Measurements from ENCODE around the gene TXNL4A. TPM values are rescaled to one million over a fixed set of nuclear protein-coding genes. Genes with fewer than 3 reads are reported as not detected.

The TXNL4A gene
- polyA plus RNA-seq, 1 of the 3 experiments (the other 2 are of a cell fraction): 158 TPM

DNA sequence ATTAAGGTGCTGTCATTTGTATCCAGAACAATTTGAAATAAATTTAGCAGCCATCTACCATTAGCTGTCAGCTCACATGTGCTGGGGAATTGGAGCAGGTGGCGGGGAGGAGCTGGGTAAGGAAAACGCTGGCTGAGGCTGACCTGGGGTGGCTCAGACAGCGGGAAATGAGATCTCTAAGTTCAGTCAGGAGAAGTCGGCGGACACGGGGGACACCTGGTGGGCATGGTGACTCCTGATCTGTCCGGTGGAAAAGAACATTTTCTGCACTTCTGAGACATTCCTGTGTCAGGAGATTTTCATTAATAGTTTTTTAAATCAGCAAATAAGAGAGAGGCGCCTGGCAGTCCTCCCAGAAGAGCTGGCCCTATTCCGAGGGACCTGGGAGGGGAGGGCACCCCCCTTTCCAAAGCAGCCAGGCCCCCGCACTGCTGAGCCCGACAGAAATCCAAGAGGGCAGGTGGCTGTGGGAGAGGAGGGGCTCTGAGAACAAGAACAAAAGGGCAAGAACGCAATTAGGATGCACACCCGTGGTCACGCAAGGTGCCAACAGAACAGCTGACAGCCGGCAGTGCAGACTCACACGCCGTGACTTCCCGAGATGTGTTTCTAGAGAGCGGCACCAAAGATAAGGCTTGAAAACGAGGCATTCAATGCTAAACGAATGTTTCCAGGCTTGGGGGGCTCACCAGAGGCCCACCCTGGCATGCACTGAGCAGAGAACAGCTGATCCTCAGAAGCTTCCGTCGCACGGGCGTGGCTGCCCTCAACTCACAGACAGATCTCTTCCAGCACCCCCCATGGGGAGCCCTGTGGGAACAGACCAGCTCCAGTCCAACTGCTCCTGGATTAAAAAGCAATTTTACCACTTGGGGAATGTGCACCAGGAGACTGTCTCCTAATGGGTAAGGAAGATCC, 63.3 kb downstream of the TXNL4A start:
- H3K9me2 ChIP-seq: no peaks in the 10 kb centered on the region
- no peak overlapping the region for H2AFZ ChIP-seq (ENCODE audit: low read depth)
- WGBS (ENCODE audit: low lambda C conversion rate): 87% methylated on average over 21 of the region's 25 CpGs
- no peaks in the 10 kb centered on the region for H3K4me1 ChIP-seq (ENCODE audit: control insufficient read depth in 1 of 2, insufficient read depth in 2 of 2, low read depth in 1 of 2, low read length in 1 of 2)
- peaks cover 20% of the 10 kb centered on the region; the same call in 1 of the 2 replicates for H3K79me2 ChIP-seq (ENCODE audit: insufficient read depth)
- no peak overlapping the region for H3K4me3 ChIP-seq (ENCODE audit: low read depth in 2 of 2, low read length in 1 of 2)
- peaks cover 11% of the 10 kb centered on the region for H3K9me3 ChIP-seq
- peaks cover 3 to 15% of the 10 kb centered on the region in 2 experiments for H3K36me3 ChIP-seq (replicated peaks in 1 of 2; ENCODE audit: control insufficient read depth in 1 of 2, insufficient read depth in 2 of 2, low read length in 1 of 2)
- H3F3A ChIP-seq (replicated peaks; ENCODE audit: insufficient read depth): peaks cover 5% of the 10 kb centered on the region
- H3K27ac ChIP-seq (ENCODE audit: low read depth in 2 of 2, low read length in 1 of 2): no peak overlapping the region
- H4K20me1 ChIP-seq (ENCODE audit: insufficient read depth): no peaks in the 10 kb centered on the region
- DNase-seq: no peak
- POLR2A ChIA-PET: no interaction called here
- TF ChIP-seq, protein P1, sequence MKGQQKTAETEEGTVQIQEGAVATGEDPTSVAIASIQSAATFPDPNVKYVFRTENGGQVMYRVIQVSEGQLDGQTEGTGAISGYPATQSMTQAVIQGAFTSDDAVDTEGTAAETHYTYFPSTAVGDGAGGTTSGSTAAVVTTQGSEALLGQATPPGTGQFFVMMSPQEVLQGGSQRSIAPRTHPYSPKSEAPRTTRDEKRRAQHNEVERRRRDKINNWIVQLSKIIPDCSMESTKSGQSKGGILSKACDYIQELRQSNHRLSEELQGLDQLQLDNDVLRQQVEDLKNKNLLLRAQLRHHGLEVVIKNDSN (IDR thresholded peaks at IDR 0.05; ENCODE audit: borderline replicate concordance, low read depth): no peak
- TF ChIP-seq, protein P2, sequence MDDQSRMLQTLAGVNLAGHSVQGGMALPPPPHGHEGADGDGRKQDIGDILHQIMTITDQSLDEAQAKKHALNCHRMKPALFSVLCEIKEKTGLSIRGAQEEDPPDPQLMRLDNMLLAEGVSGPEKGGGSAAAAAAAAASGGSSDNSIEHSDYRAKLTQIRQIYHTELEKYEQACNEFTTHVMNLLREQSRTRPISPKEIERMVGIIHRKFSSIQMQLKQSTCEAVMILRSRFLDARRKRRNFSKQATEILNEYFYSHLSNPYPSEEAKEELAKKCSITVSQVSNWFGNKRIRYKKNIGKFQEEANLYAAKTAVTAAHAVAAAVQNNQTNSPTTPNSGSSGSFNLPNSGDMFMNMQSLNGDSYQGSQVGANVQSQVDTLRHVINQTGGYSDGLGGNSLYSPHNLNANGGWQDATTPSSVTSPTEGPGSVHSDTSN (IDR thresholded peaks at IDR 0.05): no peak
- no peak for TF ChIP-seq CHD2 (IDR thresholded peaks at IDR 0.05; ENCODE audit: low read length, partially characterized antibody)
- TF ChIP-seq, protein P3, sequence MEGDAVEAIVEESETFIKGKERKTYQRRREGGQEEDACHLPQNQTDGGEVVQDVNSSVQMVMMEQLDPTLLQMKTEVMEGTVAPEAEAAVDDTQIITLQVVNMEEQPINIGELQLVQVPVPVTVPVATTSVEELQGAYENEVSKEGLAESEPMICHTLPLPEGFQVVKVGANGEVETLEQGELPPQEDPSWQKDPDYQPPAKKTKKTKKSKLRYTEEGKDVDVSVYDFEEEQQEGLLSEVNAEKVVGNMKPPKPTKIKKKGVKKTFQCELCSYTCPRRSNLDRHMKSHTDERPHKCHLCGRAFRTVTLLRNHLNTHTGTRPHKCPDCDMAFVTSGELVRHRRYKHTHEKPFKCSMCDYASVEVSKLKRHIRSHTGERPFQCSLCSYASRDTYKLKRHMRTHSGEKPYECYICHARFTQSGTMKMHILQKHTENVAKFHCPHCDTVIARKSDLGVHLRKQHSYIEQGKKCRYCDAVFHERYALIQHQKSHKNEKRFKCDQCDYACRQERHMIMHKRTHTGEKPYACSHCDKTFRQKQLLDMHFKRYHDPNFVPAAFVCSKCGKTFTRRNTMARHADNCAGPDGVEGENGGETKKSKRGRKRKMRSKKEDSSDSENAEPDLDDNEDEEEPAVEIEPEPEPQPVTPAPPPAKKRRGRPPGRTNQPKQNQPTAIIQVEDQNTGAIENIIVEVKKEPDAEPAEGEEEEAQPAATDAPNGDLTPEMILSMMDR (IDR thresholded peaks at IDR 0.05): no peak
- TF ChIP-seq EZH2phosphoT487 (IDR thresholded peaks at IDR 0.05; ENCODE audit: borderline replicate concordance, low read depth): no peak
- TF ChIP-seq RFX5 (IDR thresholded peaks at IDR 0.05; ENCODE audit: low read length): no peak
- TF ChIP-seq RAD21 (IDR thresholded peaks at IDR 0.05; ENCODE audit: low read length): no peak
- no peaks in the 10 kb centered on the region for H3K27me3 ChIP-seq (ENCODE audit: insufficient read depth)
- CTCF ChIA-PET: no interaction called here
- H3K4me2 ChIP-seq: no peak overlapping the region
- H3K9ac ChIP-seq: no peak overlapping the region

DNA sequence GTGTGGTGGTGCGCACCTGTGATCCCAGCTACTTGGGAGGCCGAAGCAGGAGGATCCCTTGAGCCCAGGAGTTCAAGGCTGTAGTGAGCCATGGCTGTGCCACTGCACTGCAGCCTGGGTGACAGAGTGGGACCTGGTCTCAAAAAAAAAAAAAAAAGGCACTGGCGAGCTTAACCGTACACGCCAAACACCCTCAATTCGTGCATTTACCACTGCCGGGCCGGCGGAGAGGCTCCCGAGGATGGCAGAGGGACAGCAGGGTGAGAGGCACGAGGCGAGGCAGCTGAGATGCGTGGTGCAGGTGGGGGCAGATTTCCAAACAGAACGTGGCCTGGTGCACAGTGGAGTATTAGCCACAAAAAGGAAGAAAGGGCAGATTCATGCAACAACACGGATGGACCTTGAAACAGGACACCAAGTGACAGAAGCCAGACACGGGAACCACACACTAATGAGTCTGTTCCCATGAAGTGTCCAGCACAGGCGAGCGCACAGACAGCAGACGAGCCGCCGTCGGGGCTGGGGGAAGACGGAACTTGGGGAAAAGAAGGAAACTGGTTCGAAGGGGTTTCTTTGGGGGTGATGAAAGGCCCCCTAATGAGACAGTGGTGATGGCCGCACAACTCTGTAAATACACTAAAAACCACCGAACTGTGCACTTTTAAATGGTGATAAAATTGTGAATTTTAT, 64.3 kb downstream of the TXNL4A start:
- CTCF ChIA-PET: no interaction called here
- no peak for DNase-seq
- TF ChIP-seq SMC3 (IDR thresholded peaks at IDR 0.05; ENCODE audit: low read depth, low read length): no peak
- TF ChIP-seq RAD21 (IDR thresholded peaks at IDR 0.05; ENCODE audit: low read length): no peak
- TF ChIP-seq YY1 (IDR thresholded peaks at IDR 0.05; ENCODE audit: low read depth): no peak
- TF ChIP-seq GABPA (IDR thresholded peaks at IDR 0.05; ENCODE audit: low read depth): no peak
- TF ChIP-seq FOXJ3 (CRISPR knock-in tag; IDR thresholded peaks at IDR 0.05): no peak
- TF ChIP-seq, protein P4, sequence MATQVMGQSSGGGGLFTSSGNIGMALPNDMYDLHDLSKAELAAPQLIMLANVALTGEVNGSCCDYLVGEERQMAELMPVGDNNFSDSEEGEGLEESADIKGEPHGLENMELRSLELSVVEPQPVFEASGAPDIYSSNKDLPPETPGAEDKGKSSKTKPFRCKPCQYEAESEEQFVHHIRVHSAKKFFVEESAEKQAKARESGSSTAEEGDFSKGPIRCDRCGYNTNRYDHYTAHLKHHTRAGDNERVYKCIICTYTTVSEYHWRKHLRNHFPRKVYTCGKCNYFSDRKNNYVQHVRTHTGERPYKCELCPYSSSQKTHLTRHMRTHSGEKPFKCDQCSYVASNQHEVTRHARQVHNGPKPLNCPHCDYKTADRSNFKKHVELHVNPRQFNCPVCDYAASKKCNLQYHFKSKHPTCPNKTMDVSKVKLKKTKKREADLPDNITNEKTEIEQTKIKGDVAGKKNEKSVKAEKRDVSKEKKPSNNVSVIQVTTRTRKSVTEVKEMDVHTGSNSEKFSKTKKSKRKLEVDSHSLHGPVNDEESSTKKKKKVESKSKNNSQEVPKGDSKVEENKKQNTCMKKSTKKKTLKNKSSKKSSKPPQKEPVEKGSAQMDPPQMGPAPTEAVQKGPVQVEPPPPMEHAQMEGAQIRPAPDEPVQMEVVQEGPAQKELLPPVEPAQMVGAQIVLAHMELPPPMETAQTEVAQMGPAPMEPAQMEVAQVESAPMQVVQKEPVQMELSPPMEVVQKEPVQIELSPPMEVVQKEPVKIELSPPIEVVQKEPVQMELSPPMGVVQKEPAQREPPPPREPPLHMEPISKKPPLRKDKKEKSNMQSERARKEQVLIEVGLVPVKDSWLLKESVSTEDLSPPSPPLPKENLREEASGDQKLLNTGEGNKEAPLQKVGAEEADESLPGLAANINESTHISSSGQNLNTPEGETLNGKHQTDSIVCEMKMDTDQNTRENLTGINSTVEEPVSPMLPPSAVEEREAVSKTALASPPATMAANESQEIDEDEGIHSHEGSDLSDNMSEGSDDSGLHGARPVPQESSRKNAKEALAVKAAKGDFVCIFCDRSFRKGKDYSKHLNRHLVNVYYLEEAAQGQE (IDR thresholded peaks at IDR 0.05; ENCODE audit: low read depth, low read length): no peak
- TF ChIP-seq MEF2A (IDR thresholded peaks at IDR 0.05; ENCODE audit: borderline replicate concordance, low read depth): no peak
- no peak for TF ChIP-seq TAF1 (IDR thresholded peaks at IDR 0.05; ENCODE audit: borderline replicate concordance, low read depth, low read length)
- TF ChIP-seq, protein P5, sequence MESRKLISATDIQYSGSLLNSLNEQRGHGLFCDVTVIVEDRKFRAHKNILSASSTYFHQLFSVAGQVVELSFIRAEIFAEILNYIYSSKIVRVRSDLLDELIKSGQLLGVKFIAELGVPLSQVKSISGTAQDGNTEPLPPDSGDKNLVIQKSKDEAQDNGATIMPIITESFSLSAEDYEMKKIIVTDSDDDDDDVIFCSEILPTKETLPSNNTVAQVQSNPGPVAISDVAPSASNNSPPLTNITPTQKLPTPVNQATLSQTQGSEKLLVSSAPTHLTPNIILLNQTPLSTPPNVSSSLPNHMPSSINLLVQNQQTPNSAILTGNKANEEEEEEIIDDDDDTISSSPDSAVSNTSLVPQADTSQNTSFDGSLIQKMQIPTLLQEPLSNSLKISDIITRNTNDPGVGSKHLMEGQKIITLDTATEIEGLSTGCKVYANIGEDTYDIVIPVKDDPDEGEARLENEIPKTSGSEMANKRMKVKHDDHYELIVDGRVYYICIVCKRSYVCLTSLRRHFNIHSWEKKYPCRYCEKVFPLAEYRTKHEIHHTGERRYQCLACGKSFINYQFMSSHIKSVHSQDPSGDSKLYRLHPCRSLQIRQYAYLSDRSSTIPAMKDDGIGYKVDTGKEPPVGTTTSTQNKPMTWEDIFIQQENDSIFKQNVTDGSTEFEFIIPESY (IDR thresholded peaks at IDR 0.05; ENCODE audit: borderline replicate concordance, low read depth): no peak

More for the DNA sequence above, 64.3 kb downstream of the TXNL4A start:
- no peaks in the 10 kb centered on the region for H3F3A ChIP-seq (replicated peaks; ENCODE audit: insufficient read depth)
- no peak overlapping the region for H3K4me3 ChIP-seq (ENCODE audit: low read depth in 2 of 2, low read length in 1 of 2)
- WGBS (ENCODE audit: low lambda C conversion rate): 93% methylated on average over 26 of the region's 26 CpGs
- no peaks in the 10 kb centered on the region for H3K27me3 ChIP-seq (ENCODE audit: insufficient read depth)
- no peak overlapping the region for H3K9ac ChIP-seq
- no peaks in the 10 kb centered on the region for H3K9me2 ChIP-seq
- peaks cover under 1% of the 10 kb centered on the region; the same call in 1 of the 2 replicates for H3K9me3 ChIP-seq
- no peak overlapping the region for H3K4me2 ChIP-seq
- no peaks in the 10 kb centered on the region for H4K20me1 ChIP-seq (ENCODE audit: insufficient read depth)
- H3K79me2 ChIP-seq (ENCODE audit: insufficient read depth): peaks cover 13% of the 10 kb centered on the region; the same call in 1 of the 2 replicates
- H3K4me1 ChIP-seq (ENCODE audit: control insufficient read depth in 1 of 2, insufficient read depth in 2 of 2, low read depth in 1 of 2, low read length in 1 of 2): no peaks in the 10 kb centered on the region
- peaks cover 3 to 5% of the 10 kb centered on the region in 2 experiments for H3K36me3 ChIP-seq (replicated peaks in 1 of 2; ENCODE audit: control insufficient read depth in 1 of 2, insufficient read depth in 2 of 2, low read length in 1 of 2)
- H3K27ac ChIP-seq (ENCODE audit: low read depth in 2 of 2, low read length in 1 of 2): no peak overlapping the region
- no peak overlapping the region for H2AFZ ChIP-seq (ENCODE audit: low read depth)
- POLR2A ChIA-PET: no interaction called here

Measured in SK-N-SH (cell line).